GM10266 (cell line): ENCODE measurements around the gene EFNA2.

ENCODE experiments used
- DNase-seq: peaks from one replicate; pipeline ENCODE4 v3.0.0; 2012; ENCODE audit errors: extremely low spot score
- CTCF ChIP-seq: IDR thresholded peaks from 2 replicates; pipeline ENCODE4 v1.5.1; 2012; ENCODE audit warnings: mild to moderate bottlenecking, low read depth; ENCODE audit not compliant: control insufficient read depth, insufficient read depth; ENCODE audit errors: missing control alignments

EFNA2 gene

GRCh38 chr19:1251330-1252220 is 34.1 kb upstream of the EFNA2 start:
- DNase-seq = no peak
- no peak for TF ChIP-seq CTCF

- no peak for TF ChIP-seq CTCF
Measured at GRCh38 chr19:1252221-1252820, 33.4 kb upstream of the EFNA2 start.

GRCh38 chr19:1252821-1253513 is 32.7 kb upstream of the EFNA2 start:
- no peak for DNase-seq
- peak; percentile 13 for TF ChIP-seq CTCF

More at GRCh38 chr19:1252221-1252820, 33.4 kb upstream of the EFNA2 start:
- DNase-seq = peak; percentile 77

- no peak for TF ChIP-seq CTCF
- no peak for DNase-seq
Measured at GRCh38 chr19:1253514-1254080, 32.1 kb upstream of the EFNA2 start.

GRCh38 chr19:1254081-1254527 is 31.6 kb upstream of the EFNA2 start:
- no peak for DNase-seq
- no peak for TF ChIP-seq CTCF

GRCh38 chr19:1254530-1255185 is 31.0 kb upstream of the EFNA2 start:
- TF ChIP-seq CTCF = no peak

More at GRCh38 chr19:1254530-1255185, 31.0 kb upstream of the EFNA2 start:
- no peak for DNase-seq
